ENCODE results near the gene SPR.

Gene SPR

GRCh38 chr2:72887032-72887739 is at the start of gene SPR:
Gene SPR (plus strand): TSS chr2:72887408. CDS start chr2:72887433, 25 bp downstream.
- peak in 3 of 4 experiments; percentile 42 to 68 (median 64) for DNase-seq (ENCODE audit: low read depth in 4 of 4, low spot score in 1 of 4)

GRCh38 chr2:72840066-72840465 is 47.1 kb upstream of the SPR start:
- DNase-seq (ENCODE audit: low read depth in 4 of 4, low spot score in 1 of 4) = no peak

GRCh38 chr2:72841462-72842125 is 45.6 kb upstream of the SPR start:
- DNase-seq (ENCODE audit: low read depth in 4 of 4, low spot score in 1 of 4) = no peak

- DNase-seq (ENCODE audit: low read depth in 4 of 4, low spot score in 1 of 4) = no peak
Measured at GRCh38 chr2:72843301-72843700, 43.9 kb upstream of the SPR start.

GRCh38 chr2:72846171-72847095 is 40.8 kb upstream of the SPR start:
- DNase-seq (ENCODE audit: low read depth in 4 of 4, low spot score in 1 of 4) = no peak

GRCh38 chr2:72847534-72848315 is 39.5 kb upstream of the SPR start:
- no peak for DNase-seq (ENCODE audit: low read depth in 4 of 4, low spot score in 1 of 4)

GRCh38 chr2:72848436-72849137 is 38.6 kb upstream of the SPR start:
- DNase-seq (ENCODE audit: low read depth in 4 of 4, low spot score in 1 of 4) = no peak

- no peak for DNase-seq (ENCODE audit: low read depth in 4 of 4, low spot score in 1 of 4)
Measured at GRCh38 chr2:72849138-72849462, 38.1 kb upstream of the SPR start.

- no peak for DNase-seq (ENCODE audit: low read depth in 4 of 4, low spot score in 1 of 4)
Measured at GRCh38 chr2:72851333-72851732, 35.9 kb upstream of the SPR start.

GRCh38 chr2:72859831-72860262 is 27.4 kb upstream of the SPR start:
- peak; percentile 24 to 41 (median 36) for DNase-seq (ENCODE audit: low read depth in 4 of 4, low spot score in 1 of 4)

- DNase-seq (ENCODE audit: low read depth in 4 of 4, low spot score in 1 of 4) = peak; percentile 79 to 85 (median 84)
Measured at GRCh38 chr2:72862239-72862988, 24.8 kb upstream of the SPR start.

GRCh38 chr2:72863046-72863445 is 24.2 kb upstream of the SPR start:
- no peak for DNase-seq (ENCODE audit: low read depth in 4 of 4, low spot score in 1 of 4)

GRCh38 chr2:72864500-72864899 is 22.7 kb upstream of the SPR start:
- peak in 2 of 4 experiments; percentile 13 to 21 for DNase-seq (ENCODE audit: low read depth in 4 of 4, low spot score in 1 of 4)

GRCh38 chr2:72871060-72871459 is 16.1 kb upstream of the SPR start:
- no peak for DNase-seq (ENCODE audit: low read depth in 4 of 4, low spot score in 1 of 4)

- no peak for DNase-seq (ENCODE audit: low read depth in 4 of 4, low spot score in 1 of 4)
Measured at GRCh38 chr2:72871880-72872279, 15.3 kb upstream of the SPR start.

GRCh38 chr2:72883356-72883962 is 3.7 kb upstream of the SPR start:
- DNase-seq (ENCODE audit: low read depth in 4 of 4, low spot score in 1 of 4) = no peak

- DNase-seq (ENCODE audit: low read depth in 4 of 4, low spot score in 1 of 4) = no peak
Measured at GRCh38 chr2:72886505-72887031, 640 bp upstream of the SPR start.

GRCh38 chr2:72887740-72888437 is 681 bp downstream of the SPR start:
- peak; percentile 28 to 51 (median 42) for DNase-seq (ENCODE audit: low read depth in 4 of 4, low spot score in 1 of 4)

Measured in stimulated activated CD4-positive, alpha-beta T cell treated with anti-CD3 and anti-CD28 coated beads, Interleukin-1b, Interleukin-23, amount 100 ng/mL, for 24 hours (primary cell).